ENCODE results near the gene P4HTM. TPM values are rescaled to one million over a fixed set of nuclear protein-coding genes. Genes with fewer than 3 reads are reported as not detected.

P4HTM gene
- total and polyA plus RNA-seq, 4 donors: 36.0 to 66.4 (median 47.5) TPM

GRCh38 chr3:49017229-49017970 lies 27.4 kb downstream of the P4HTM start:
- WGBS, 2 donors: 9 to 10% methylated on average over 20 to 23 of the region's 23 CpGs
- ATAC-seq (ENCODE audit: insufficient read depth, low FRiP score): no peak
- peak overlapping the region in 1 of 2 donors; percentile 90 for H3K27ac ChIP-seq (ENCODE audit: low read depth in 1 of 2, low read length in 1 of 2)

GRCh38 chr3:49017971-49018706 lies 28.1 kb downstream of the P4HTM start, which contains the start of gene DALRD3:
Gene DALRD3, minus strand, starts transcription at chr3:49018580. Its CDS starts 16 bp downstream, at chr3:49018564.
- TF ChIP-seq, protein P1, sequence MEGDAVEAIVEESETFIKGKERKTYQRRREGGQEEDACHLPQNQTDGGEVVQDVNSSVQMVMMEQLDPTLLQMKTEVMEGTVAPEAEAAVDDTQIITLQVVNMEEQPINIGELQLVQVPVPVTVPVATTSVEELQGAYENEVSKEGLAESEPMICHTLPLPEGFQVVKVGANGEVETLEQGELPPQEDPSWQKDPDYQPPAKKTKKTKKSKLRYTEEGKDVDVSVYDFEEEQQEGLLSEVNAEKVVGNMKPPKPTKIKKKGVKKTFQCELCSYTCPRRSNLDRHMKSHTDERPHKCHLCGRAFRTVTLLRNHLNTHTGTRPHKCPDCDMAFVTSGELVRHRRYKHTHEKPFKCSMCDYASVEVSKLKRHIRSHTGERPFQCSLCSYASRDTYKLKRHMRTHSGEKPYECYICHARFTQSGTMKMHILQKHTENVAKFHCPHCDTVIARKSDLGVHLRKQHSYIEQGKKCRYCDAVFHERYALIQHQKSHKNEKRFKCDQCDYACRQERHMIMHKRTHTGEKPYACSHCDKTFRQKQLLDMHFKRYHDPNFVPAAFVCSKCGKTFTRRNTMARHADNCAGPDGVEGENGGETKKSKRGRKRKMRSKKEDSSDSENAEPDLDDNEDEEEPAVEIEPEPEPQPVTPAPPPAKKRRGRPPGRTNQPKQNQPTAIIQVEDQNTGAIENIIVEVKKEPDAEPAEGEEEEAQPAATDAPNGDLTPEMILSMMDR (IDR thresholded peaks at IDR 0.05; ENCODE audit: control extremely low read depth, extremely low read depth): no peak
- ATAC-seq (ENCODE audit: insufficient read depth, low FRiP score): peak; percentile 4
- no peaks in the 10 kb centered on the region for H3K9me3 ChIP-seq (ENCODE audit: control insufficient read depth in 4 of 4, insufficient read depth in 3 of 4, low read length in 3 of 4)
- H3K4me3 ChIP-seq: peak within 1 kb of the TSS; percentile 85
- H3K36me3 ChIP-seq (ENCODE audit: control insufficient read depth in 4 of 4, insufficient read depth in 4 of 4, low read length in 4 of 4): peaks cover 9 to 30% (median 21%) of the 10 kb centered on the region in 4 donors
- H3K9ac ChIP-seq (ENCODE audit: insufficient read depth in 1 of 2, low read length in 2 of 2): peak within 1 kb of the TSS; percentile 26 to 48
- no peaks in the 10 kb centered on the region for H3K27me3 ChIP-seq (ENCODE audit: control insufficient read depth in 3 of 3, insufficient read depth in 3 of 3, low read length in 2 of 3)
- H3K4me1 ChIP-seq (ENCODE audit: control insufficient read depth in 5 of 5, insufficient read depth in 5 of 5, low read length in 5 of 5): peaks cover 6 to 29% (median 12%) of the 10 kb centered on the region in 5 donors
- peak; percentile 74 to 79 (median 77) for DNase-seq
- 0% methylated on average over 75 to 85 of the region's 85 CpGs for WGBS, 2 donors
- H3K27ac ChIP-seq (ENCODE audit: low read depth in 1 of 2, low read length in 1 of 2): peak within 1 kb of the TSS; percentile 71 to 90

More at GRCh38 chr3:49017229-49017970, 27.4 kb downstream of the P4HTM start:
- TF ChIP-seq, protein P1 (IDR thresholded peaks at IDR 0.05; ENCODE audit: control extremely low read depth, extremely low read depth): no peak
- H3K4me3 ChIP-seq: peak overlapping the region; percentile 85
- H3K9me3 ChIP-seq (ENCODE audit: control insufficient read depth in 4 of 4, insufficient read depth in 3 of 4, low read length in 3 of 4): no peaks in the 10 kb centered on the region
- peaks cover 6 to 22% (median 12%) of the 10 kb centered on the region in 5 donors for H3K4me1 ChIP-seq (ENCODE audit: control insufficient read depth in 5 of 5, insufficient read depth in 5 of 5, low read length in 5 of 5)
- H3K36me3 ChIP-seq (ENCODE audit: control insufficient read depth in 4 of 4, insufficient read depth in 4 of 4, low read length in 4 of 4): peaks cover 9 to 35% (median 25%) of the 10 kb centered on the region in 4 donors
- DNase-seq: no peak
- H3K27me3 ChIP-seq (ENCODE audit: control insufficient read depth in 3 of 3, insufficient read depth in 3 of 3, low read length in 2 of 3): no peaks in the 10 kb centered on the region
- peak overlapping the region; percentile 8 to 26 for H3K9ac ChIP-seq (ENCODE audit: insufficient read depth in 1 of 2, low read length in 2 of 2)

DNA sequence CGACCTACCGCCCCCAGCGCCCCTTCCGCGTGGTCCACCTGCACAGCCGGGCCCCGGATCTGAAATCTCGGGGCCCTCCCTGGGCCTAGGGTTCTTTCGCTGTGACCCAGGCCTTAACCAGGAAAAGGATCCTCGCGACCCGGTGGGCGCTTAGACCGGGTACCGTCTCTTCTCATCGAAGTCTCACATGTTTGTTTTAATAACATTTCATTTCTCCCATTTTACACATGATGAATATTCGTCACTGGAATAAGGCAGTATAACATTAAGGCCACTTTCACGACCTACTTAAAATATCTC lies 28.6 kb downstream of the P4HTM start:
- peaks cover 6 to 33% (median 12%) of the 10 kb centered on the region in 5 donors for H3K4me1 ChIP-seq (ENCODE audit: control insufficient read depth in 5 of 5, insufficient read depth in 5 of 5, low read length in 5 of 5)
- peaks cover 9 to 27% (median 22%) of the 10 kb centered on the region in 4 donors for H3K36me3 ChIP-seq (ENCODE audit: control insufficient read depth in 4 of 4, insufficient read depth in 4 of 4, low read length in 4 of 4)
- DNase-seq (no peak), ATAC-seq (ENCODE audit: insufficient read depth, low FRiP score) (no peak)
- H3K9ac ChIP-seq (ENCODE audit: insufficient read depth in 1 of 2, low read length in 2 of 2): peak overlapping the region; percentile 11 to 48
- H3K27ac ChIP-seq (ENCODE audit: low read depth in 1 of 2, low read length in 1 of 2): peak overlapping the region; percentile 71 to 90
- 2% methylated on average over 18 of the region's 18 CpGs for WGBS, 2 donors
- H3K4me3 ChIP-seq: peak overlapping the region; percentile 85
- no peaks in the 10 kb centered on the region for H3K9me3 ChIP-seq (ENCODE audit: control insufficient read depth in 4 of 4, insufficient read depth in 3 of 4, low read length in 3 of 4)
- no peaks in the 10 kb centered on the region for H3K27me3 ChIP-seq (ENCODE audit: control insufficient read depth in 3 of 3, insufficient read depth in 3 of 3, low read length in 2 of 3)
- TF ChIP-seq, protein P1 (IDR thresholded peaks at IDR 0.05; ENCODE audit: control extremely low read depth, extremely low read depth): no peak
